Stimulated activated CD8-positive, alpha-beta memory T cell treated with anti-CD3 and anti-CD28 coated beads, Interleukin-7, amount 100 ng/mL, for 48 hours (primary cell): Measurements from ENCODE around the gene GLDC.

Experiments
- DNase-seq, 2 donors: peaks; one replicate each; pipeline ENCODE4 v3.0.0-alpha.2; 2020; ENCODE audit warnings: low read depth in 1 of 2; ENCODE audit errors: extremely low read depth in 1 of 2

The GLDC gene

DNA sequence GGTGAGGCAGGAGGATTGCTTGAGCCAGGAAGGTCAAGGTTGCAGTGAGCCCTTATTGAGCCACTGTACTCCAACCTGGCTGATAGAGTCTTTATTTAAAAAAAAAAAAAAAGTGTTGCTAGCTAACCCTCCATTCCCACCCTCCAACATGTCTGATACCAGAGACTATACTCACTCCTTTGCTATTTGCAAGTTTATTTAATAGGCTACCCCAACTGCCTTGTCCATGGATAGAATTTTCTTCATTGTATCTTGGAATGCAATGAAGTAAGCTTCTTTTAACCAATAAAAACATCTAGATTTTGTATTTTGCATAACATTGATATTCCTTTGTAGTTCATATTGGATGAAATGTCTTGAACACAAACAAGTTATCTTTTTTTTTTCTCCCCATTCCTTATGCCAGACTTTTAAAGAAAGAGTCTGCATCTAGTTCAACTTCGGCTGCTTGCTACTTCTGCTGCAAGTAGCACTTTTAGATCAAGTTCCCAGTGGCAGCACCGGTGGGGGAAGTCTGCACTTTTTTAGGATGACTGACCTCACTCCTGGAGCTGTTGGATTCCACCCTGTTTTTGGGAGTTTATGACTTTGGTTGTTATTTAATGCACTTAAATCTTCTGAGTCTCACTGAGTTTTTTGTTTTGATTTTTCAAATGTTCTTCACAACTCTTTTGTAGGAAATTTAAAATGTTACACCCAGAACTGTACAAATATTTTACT, 120.0 kb downstream of the GLDC start:
- DNase-seq: no peak

DNA sequence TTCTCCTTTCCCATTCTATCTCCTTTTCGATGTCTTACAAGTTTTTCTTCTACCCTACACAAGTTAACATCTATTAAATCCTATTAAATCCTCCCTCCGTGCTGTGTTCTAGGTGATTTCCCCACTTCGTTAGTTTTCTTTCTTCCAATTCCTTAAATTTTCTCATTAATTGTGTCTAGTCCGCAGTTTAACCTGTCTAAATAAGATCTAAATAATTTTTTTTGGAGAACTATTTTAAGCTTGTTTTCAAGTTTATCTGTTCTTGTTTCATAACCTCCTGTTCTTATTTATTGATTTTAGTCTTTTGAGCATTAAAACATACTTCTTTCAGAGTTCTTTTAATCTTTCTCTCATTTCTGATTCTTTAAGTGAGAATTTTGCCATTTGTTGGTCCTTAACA, 123.3 kb downstream of the GLDC start:
- DNase-seq: no peak

DNA sequence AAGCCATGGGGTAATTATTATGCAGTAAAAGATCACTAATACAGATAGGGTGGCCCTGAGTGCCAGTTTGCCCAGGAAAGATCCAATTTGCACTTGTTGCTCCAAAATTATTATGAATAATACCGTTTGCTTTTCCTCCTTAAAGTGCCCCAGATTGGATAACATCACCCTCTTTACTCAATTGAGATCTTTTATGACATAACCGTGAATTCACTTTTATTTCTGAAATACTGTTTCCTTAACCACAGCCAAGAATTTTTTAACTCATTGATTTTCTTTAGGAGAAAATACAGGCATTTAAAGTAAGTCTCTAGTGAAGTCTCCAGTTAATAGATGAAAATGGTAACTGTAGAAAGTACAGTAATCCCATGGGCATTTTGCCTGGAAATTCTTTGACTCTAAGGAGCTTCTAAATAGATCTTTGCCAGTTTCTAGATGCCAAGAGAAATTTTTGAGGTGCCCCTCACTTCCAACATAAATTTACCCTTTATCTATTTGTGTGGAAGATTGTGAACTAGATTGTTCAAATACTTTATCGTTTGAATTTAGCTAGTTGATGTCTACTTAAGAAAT, 133.4 kb downstream of the GLDC start:
- DNase-seq: no peak

DNA sequence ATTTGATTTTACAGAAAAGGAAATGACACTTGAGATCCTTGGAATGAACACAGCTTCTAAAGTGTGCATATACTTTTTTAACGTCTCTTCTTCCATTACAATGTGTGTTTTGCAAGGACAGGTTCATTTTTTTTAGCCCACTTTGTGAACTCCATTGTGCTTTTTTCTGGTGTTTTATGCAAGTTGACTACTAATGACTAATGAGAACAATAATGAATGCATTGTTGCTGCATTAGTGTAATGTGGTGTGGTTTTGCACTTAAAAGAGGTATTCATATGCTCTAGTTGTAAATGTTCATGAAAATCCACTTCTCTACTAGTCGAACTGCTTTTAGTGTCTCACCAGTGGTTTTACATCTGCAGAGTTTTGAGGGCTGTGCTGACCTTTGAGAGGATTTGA, 139.0 kb downstream of the GLDC start:
- DNase-seq: no peak

DNA sequence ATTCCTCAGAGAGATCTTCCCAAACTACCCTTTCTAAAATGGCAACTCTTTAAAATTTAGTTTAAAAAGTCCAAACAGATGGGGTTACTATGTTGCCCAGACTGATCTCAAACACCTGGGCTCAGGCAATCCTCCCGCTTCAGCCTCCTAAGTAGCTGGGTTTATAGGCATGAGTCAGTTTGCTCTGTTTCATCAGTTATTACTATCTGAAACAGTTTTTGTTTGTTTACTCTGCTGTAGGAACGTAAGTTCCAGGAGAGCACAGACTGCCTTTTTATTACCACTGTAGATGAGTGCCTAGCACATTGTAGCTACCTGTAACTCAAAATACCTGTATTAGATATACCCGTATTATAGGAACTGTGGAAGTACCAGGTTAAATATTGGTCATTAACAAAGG, 143.1 kb downstream of the GLDC start:
- DNase-seq: no peak

DNA sequence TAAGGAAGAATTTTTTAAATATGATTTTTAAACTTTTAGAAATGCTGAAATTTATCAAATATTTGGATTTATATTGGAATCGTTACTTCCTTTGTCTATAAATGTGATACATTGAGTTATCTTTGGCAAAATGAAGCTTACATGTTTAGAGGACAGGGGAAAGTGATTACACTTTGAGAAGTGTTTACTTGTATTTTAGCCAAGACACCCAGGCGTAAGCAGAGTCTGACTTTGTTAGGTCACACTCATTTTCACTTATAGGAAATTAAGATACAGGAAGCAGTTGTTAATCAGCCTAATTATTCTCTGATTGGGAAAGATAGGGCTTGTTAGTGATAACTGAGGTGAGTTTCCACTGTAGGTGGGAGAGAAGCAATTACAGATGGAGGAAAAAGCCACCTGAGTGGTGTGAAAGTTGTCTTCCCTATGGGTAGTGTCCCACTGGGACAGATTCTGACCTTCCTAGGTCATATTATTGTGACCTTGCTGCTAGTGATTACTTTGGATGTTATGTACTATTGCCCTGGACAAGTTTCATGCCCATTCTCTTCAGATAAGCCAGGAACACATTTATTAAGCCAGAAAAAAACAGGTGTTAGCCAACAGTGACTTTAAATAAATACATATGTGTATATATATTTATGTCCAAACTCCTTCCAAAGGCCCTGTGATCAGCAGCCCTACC, 143.9 kb downstream of the GLDC start:
- DNase-seq: no peak

DNA sequence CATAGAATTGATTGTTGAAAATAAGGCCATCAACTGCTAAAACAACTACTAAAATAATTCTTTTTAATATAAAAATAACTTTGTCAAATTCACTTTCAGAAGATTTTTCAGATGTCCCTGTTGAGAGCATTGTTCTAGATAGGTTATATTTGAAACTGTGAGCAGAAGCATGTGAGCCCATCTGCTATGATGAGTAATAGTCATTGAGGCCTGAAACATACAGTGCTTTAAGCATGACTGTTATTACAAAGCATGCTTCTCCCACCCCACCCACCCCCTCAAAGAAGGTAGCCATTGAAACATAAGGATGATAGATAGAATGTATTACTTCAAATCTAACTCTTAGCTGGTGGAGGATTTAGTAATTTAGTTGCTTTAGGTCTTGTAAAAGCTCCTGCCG, 146.5 kb downstream of the GLDC start:
- no peak for DNase-seq

DNA sequence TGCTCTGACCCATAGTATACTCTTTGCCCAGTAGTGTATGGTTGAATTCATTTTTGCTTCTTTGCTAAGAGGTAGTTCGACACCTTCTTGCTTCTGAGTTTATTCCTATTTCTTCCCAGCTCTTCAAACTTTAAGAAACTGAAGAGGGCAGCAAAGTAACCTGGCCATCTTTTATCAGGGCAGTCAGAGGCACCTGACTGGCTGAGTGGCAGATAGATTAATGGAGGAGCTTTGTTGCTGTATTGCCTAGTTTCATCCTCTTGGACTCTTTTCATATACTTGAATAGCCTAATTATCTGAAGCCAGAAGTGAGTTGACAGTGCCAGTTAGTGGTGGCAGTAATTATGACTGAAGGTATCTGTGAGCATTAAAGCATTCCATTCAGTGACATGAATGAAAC, 150.1 kb downstream of the GLDC start:
- no peak for DNase-seq

DNA sequence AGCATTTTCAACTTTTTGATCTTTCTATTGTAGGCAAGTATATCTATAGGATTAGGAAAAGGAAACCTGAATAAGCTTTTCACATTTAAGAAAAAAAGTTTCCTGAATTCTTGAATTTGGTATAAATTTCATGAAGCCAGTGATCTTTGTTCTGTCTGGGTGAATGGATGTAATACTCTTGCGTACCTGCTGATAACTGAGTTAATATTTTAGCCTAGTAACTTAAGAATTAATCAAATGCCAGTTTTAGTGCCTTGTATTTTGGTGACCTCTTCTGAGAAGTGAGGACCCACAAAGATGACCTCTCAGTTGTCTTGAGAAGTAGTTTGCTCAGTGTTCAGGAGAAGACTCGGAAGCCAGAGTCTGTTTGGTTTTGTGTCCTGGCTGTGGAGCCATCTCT, 154.7 kb downstream of the GLDC start:
- DNase-seq: no peak

DNA sequence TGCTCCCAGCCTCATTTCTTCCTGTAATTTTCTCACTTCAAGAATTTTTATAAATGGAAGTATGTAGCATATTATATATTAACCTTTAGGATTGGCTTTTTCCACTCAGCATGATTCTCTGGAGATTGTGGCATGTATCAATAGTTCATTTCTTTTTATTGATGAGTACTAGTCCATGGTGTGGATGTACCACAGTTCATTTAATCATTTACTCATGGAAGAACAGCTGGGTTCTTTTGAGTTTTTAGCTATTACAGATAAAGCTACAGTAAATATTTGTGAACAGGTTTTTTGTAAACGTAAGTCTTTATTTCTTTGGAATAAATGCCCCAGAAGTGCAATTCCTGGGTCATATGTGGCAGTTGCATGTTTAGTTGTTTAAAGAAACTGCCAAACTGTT, 156.4 kb downstream of the GLDC start:
- no peak for DNase-seq

DNA sequence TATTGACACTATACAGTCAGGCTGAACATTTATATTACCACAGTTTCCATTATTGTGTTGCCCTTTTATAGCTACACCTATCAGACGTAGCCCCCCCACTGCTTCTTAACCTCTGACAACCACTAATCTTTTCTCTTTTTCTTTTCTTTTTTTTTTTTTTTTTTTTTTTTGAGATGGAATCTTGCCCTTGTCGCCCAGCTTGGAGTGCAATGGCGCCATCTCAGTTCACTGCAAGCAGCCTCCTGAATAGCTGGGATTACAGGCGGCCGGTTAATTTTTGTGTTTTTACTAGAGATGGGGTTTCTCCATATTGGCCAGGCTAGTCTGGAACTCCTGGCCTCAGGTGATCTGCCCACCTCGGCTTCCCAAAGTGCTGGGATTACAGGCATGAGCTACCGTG, 157.1 kb downstream of the GLDC start:
- no peak for DNase-seq

DNA sequence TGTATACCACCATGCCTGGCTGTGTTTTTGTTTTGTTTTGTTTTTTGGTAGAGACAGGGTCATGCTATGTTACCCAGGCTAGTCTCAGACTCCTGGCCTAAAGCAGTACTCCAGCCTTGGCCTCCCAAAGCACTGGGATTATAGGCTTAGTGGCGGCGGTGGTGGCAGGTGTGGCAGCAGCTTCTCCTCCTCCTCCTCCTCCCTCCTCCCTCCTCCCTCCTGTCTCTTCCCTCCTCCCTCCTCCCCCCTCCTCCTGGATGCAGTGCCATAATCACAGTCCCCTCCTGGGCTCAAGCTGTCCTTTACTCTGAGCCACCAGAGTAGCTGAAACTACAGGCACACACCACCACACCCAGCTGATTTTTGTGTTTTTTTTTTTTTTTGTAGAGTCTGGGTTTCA, 161.3 kb downstream of the GLDC start:
- DNase-seq: no peak
